ENCODE data around the gene VSTM5.
A peak's percentile ranks its signal among the peaks of the same experiment; 100 is the strongest.
"Not testable (repeated sequence)": the region's sequence is repeated elsewhere in the genome, so short reads cannot be mapped to it uniquely, and the experiment has no call there.

VSTM5 gene, protein sequence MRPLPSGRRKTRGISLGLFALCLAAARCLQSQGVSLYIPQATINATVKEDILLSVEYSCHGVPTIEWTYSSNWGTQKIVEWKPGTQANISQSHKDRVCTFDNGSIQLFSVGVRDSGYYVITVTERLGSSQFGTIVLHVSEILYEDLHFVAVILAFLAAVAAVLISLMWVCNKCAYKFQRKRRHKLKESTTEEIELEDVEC

DNA sequence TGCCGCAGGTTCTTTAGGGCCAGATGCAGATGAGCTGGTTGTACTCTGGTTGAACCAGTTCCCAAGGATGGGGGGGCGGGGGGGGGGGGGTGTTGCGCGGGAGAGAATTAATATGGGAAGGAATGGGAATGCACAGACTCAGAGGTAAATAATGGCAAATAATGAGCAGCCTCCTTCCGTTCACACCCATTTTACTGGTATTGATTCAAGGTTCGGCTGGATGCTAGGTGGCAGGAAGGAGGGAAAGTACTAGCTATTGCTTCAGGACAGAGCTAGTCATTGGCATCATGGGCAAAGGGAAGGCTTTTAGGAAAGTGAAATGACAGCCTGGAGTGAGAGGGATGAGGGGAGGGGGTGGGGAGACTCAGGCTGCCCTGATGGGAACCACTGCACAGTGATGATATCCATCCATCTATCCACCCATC is at the start of gene VSTM5:
TSS of gene VSTM5 (minus strand) at position 25 of the 425 bp plus-strand sequence. CDS start 116 bp downstream, outside the sequence.
- no peak for DNase-seq

DNA sequence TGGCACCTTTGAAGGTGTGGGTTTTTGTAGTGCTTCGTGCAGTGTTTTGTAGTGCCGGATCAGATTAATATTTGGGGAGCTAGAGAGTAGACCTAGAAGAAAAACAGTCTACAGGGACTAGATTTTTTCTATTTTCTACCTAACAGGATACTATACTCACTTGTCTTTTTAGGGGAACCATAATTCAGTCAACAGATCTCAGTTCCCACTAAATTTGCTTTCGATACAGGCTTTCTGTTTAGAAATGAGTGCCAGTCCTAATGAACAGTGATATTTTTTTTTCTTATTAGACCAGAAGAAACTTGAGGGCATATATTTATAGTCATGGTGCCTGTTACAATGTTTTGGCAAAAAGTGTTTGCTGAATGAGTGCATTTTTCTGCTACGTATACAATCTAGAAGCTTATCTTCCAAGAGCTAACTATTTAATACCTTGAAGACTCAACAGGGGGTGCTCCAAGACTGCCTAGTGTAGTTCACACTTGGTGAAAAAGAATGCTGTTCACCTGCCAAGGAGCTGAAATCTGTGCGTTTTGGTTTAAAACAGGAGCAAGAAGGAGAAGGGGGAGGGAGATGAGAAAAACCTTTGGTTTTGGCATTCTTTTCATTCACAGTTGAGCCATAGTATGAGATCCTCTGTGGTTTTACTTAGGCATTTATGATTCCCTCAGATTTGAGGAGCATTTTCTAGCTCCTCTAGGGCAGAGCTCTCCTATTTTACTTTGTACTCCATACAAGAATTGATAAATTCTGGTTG is 44.9 kb upstream of the VSTM5 start:
- DNase-seq: peak; percentile 47

- no peak for DNase-seq
These were observed 40.1 kb upstream of the VSTM5 start for GRCh38 chr11:93890391-93891051.

GRCh38 chr11:93887111-93887510 is 36.7 kb upstream of the VSTM5 start:
- no peak for DNase-seq

DNA sequence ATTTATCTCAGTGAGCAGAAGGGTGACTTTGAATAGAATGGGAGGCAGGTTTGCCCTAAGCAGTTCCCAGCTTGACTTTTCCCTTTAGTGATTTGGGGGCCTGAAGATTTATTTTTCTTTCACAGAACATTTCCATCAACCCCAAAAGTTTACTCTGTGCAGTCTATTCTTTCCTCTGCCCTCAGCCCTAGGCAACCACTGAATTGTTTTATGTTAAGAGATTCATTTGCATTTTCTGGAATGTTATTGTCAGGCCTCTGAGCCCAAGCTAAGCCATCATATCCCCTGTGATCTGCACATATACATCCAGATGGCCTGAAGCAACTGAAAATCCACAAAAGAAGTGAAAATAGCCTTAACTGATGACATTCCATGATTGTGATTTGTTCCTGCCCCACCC is 28.7 kb upstream of the VSTM5 start:
- not testable (repeated sequence) for DNase-seq

DNA sequence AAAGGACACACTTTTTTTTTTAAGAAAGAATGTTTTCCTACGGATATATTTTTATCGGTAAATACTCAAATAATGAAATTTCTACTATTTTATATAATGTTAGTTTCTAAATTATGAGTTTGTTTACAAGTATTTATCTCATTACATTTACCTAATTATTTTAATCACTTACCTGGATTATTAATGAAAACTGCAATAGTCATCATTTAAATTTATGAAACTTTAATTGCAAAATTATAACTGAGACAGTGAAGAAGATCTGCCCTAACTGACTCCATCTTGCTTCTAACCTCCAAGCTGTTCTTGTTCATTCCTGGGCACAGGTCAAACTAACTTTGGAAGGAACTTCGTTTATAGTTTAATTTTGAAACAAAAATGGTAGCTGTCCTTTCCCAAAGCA is 25.2 kb upstream of the VSTM5 start:
- DNase-seq: no peak

DNA sequence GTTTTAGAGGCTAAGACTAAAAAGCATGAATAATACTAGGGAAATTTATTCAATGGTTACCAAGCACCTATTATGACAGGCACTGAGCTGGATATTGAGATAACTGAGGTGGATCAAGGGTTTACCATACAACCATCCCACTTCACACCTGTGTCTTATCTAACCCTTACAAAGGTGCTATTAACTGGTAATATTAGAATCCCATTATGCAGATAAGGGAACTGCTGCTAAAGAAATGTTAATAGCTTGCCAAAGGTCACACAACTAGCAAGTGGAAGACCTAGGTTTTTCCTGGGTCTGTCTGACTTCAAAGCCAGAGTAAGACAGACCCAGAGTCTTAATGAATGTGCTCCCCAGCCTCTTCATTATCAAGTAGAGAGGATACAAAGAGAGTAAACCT is 21.1 kb upstream of the VSTM5 start:
- no peak for DNase-seq

DNA sequence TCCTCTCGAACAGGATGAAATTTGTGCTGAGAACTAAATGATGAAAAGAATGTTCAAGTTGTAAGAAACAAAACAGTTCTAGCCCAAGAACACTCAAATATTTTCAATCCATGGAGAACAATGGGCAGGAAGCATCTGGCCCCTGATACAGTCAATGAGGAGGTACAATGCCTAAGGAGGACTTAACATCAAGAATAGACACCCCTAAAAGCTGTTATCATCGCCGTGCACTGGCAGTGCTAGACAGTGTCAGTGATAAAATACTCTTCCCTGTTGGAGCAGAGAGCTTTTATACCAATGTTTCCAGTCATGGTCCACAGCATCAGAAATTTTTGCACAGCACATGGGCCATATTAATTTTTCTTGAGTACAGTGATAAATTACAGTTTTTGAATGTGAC is 20.2 kb upstream of the VSTM5 start:
- DNase-seq: no peak

DNA sequence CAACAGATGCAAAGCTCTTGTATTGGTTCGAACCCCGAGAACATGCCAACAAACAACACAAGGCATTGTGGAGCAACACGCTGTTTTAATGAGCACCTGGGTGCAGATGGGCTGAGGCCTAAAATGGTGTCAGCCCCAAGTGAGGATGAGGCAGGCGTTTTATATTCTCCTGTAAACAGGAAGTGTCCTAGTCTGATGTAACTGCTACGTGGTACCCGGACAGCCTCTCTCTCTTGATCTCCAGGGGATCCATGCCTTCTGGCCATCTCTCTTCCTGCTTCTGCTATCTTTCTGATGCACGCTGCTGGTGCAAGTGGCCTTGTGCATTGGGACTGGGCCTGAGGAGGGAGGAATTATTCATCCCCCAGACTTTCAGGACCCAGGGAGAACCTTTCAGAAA is 19.4 kb upstream of the VSTM5 start:
- no peak for DNase-seq

DNA sequence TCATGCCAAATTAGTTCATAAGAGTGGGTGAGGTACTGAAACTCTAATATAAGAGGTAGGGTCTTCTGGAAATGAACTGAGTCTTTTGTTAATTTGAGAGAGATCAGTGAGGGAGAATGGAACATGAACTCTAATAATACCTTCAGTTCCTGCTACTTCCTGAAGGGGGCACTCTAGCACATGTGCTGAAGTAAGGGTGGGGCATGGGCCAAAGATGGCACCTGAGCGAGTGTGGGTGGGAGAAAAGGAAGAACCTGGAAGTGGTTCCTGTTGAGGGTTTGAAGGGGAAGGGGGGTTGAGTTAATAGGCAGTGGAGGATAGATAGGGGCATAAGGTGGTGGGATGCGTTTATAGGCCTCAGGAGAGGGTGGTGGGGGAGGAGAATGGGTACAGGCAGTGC is 18.0 kb upstream of the VSTM5 start:
- DNase-seq: not testable (repeated sequence)

DNA sequence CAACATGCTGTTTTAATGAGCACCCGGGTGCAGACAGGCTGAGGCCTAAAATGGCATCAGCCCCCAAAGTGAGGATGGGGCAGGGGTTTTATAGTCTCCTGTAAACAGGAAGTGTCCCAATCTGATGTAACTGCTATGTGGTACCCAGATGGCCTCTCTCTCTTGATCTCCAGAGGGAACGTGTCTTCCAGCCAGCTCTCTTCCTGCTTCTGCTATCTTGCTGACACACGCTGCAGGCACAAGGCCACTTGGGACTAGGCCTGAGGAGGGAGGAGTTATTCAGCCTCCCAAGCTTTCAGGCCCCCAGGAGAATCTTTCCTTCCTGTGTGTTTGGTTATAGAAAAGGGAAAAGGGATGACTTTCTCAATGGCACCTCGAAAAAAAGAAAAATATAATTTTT is 11.4 kb upstream of the VSTM5 start:
- no peak for DNase-seq

- DNase-seq: no peak
These were observed 7.8 kb upstream of the VSTM5 start for GRCh38 chr11:93858121-93858775.

- DNase-seq: no peak
These were observed 7.1 kb upstream of the VSTM5 start for GRCh38 chr11:93857413-93858120.

- DNase-seq: no peak
These were observed 1.8 kb upstream of the VSTM5 start for GRCh38 chr11:93852242-93852641.

GRCh38 chr11:93849751-93850593 is 446 bp downstream of the VSTM5 start:
- DNase-seq: peak; percentile 39

GRCh38 chr11:93849201-93849600 is 1.2 kb downstream of the VSTM5 start:
- no peak for DNase-seq

- no peak for DNase-seq
These were observed 4.0 kb downstream of the VSTM5 start for GRCh38 chr11:93846411-93846810.

GRCh38 chr11:93845181-93846092 is 5.0 kb downstream of the VSTM5 start:
- no peak for DNase-seq

- DNase-seq: no peak
These were observed 5.8 kb downstream of the VSTM5 start for GRCh38 chr11:93844568-93844967.

GRCh38 chr11:93843906-93844305 is 6.5 kb downstream of the VSTM5 start:
- DNase-seq: no peak

DNA sequence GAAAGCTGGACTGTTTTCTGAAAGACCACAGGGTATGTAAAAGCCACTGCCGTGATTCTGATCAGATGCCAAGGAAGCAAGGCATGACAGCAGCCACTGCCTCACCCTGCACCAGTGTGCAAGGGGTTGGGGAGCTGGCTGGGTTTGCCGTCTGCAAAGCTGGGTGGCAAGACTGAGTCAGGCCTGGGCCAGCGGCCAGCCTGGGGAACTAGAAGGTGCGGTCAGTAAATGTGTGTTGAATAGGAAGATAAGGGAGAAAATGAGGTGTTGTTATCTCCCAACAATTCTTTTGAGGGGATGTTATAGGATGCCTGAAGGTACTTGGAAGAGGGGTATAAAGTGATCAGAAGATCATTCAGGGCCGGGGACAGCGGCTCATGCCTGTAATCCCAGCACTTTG is 8.0 kb downstream of the VSTM5 start:
- DNase-seq: no peak

Data from femur (tissue), 1 donor.